Skin epidermis (tissue), 12 donors: ENCODE data around the gene SYT12.

Experiments
- H3K27ac ChIP-seq, 21 experiments: fragments of 200-600 bp; sonication (generic) in 11 of 21; one replicate each; pipeline ENCODE4 v1.5.0; 2020; ENCODE audit warnings: mild to moderate bottlenecking in 3 of 21, inconsistent platforms in 2 of 21, moderate library complexity in 2 of 21
- H3K4me3 ChIP-seq, 7 experiments: fragments of 200-600 bp; sonication (generic) in 2 of 7; one replicate each; pipeline ENCODE4 v1.5.0; 2020; ENCODE audit warnings: inconsistent platforms in 2 of 7, mild to moderate bottlenecking in 2 of 7, moderate library complexity in 1 of 7

The SYT12 gene

DNA sequence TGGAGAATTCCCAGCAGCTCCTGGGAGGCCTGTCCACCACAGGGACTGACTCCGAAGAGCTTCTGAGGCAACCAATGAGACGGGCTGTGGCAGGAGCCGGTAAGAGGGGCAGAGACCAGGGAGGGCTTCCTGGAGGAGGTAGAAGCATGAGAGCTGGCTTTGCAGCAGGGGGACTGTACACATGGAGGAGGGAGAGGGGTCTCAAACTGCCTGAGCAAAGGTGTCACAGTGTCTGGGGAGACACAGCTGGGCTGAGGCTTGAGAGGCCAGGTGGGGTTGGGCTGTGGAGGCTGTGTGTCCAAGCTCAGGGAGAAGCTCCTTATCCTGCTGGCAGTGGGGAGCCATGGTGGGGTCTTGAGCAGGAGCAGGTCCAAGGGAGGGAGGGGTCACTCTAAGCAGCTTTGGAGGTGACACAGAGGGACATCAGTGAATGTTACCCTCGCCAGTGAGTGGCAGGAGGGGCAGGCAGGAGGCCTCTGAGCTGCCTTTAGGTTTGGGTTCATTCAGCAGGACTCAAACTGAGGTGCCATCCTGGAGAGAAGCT is 29.1 kb downstream of the SYT12 start:
- Histone ChIP-seq H3K4me3 (no peak overlapping the region), H3K27ac (no peak overlapping the region)

DNA sequence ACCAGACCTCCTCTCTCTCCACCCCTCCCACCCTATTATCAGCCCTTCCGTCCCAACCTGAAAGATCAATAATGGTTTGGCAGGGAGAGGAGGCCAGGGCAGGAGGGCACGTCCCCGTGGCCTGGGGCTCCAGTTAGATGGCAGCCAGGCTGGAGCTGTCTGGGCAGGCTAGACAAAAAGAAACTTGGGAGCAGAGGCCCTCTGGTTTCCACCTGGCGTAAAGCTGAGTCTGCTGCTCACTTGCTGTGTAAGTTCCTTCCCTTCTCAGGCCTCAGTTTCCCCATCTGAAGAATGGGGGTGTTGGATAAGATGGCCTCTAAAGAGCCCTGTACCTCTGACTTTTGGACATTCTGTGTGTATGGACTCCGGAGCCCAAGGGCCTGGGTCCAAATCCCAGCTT is 30.0 kb downstream of the SYT12 start:
- no peak overlapping the region for H3K4me3 ChIP-seq
- H3K27ac ChIP-seq: peak overlapping the region in 1 of 21 experiments; percentile 21

DNA sequence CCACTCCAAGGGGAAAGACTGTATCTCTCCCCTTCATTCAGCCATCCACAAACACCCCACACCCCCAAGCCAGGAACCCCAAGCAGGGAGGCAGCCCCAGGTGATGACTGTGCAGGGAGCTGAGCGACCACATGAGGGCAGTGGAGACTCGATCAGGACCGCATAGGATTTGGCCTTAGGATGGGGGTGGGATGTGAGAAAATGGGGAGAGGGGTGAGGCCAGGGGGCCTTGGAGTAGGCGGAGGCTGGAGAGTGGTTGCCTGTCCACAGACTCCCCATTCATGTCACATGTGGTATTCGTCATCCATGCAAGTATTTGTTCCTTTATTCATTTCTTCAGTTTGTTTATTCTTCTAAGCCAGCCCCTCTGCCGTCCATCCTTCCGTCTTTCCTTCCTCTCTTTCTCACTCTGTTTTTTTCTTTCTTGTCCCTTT is 31.0 kb downstream of the SYT12 start:
- H3K4me3 ChIP-seq: no peak overlapping the region
- peak overlapping the region in 5 of 21 experiments; percentile 5 to 66 (median 60) for H3K27ac ChIP-seq

DNA sequence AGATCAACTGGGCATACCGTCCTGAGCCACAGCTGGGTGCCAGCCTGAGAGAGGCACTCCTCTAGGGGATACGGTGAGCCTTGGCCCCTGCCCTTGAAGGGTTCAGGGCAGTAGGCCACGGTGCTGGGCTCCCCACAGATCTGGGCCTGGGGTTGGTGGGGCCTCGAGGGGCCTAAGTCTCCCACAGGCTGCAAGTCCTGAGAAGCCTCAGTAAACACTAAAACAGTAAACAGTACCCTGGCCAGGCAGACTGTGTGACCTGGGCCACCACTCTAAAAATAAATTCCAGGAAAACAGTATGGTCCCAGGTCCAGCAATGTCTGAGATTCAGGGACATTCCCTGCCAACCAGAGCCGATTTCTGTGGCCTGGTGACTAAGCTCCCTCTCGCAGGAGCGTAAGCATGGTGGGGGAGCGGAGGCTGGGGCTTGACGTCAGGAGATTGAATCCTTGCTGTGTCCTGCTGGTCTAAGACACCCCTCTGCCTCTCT is 31.5 kb downstream of the SYT12 start:
- H3K27ac ChIP-seq: peak overlapping the region in 10 of 21 experiments; percentile 5 to 66 (median 39)
- no peak overlapping the region for H3K4me3 ChIP-seq

DNA sequence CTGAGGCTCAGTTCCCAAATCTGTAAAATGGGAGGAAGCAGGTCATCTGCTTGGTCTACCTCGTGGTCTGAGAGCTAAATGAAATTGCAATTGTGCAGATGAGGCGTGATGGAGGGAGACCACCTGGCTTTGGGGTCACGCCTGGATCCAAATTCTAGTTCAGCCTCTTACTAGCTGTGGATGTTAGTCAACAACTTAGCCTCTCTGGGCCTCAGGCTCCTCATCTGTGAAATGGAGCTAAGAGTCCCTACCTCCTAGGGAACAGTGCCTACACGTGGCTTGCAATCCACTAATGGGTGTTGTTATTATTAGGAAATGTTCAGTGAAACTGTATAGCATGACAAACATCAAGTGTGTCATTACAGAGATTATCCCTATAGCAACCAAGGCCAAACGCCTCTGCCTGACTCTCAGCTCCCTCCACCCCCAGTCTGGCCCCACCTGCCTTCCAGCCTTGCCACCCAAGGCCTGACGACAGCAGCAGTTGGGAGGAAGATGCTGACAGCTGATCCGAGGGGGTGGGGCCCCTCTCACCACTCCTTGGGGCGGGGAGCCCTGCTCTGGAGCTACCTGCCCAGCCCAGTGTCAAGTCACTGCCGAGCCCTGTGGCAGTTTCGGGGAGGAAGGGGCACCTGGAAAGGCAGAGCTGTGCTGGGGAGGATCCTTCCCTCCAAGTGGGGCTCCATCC is 32.0 kb downstream of the SYT12 start:
- Histone ChIP-seq H3K27ac (peak overlapping the region in 19 of 21 experiments; percentile 37 to 93 (median 82)), H3K4me3 (peak overlapping the region in 1 of 7 experiments; percentile 14)

DNA sequence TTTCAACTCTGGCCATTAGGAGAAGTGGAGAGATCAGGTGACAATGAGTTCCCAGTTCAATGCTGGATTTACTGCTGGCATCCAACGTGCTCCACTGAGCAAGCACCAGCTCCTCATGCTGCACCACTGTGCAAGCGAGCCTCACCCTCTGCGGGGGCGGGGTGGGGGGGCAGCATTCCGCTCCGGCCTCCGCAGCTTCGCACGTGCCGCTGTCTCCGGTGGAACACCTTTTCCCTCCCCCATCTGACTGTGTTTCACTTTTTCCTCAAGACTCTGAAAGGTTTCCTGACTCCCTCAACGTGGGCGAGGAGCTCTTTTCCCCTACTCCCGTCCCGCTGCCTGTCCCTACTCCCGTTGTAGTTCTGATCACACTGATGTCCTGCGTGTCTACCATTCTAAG is 32.9 kb downstream of the SYT12 start:
- H3K27ac ChIP-seq: peak overlapping the region in 19 of 21 experiments; percentile 59 to 93 (median 83)
- peak overlapping the region in 6 of 7 experiments; percentile 41 to 63 (median 48) for H3K4me3 ChIP-seq

DNA sequence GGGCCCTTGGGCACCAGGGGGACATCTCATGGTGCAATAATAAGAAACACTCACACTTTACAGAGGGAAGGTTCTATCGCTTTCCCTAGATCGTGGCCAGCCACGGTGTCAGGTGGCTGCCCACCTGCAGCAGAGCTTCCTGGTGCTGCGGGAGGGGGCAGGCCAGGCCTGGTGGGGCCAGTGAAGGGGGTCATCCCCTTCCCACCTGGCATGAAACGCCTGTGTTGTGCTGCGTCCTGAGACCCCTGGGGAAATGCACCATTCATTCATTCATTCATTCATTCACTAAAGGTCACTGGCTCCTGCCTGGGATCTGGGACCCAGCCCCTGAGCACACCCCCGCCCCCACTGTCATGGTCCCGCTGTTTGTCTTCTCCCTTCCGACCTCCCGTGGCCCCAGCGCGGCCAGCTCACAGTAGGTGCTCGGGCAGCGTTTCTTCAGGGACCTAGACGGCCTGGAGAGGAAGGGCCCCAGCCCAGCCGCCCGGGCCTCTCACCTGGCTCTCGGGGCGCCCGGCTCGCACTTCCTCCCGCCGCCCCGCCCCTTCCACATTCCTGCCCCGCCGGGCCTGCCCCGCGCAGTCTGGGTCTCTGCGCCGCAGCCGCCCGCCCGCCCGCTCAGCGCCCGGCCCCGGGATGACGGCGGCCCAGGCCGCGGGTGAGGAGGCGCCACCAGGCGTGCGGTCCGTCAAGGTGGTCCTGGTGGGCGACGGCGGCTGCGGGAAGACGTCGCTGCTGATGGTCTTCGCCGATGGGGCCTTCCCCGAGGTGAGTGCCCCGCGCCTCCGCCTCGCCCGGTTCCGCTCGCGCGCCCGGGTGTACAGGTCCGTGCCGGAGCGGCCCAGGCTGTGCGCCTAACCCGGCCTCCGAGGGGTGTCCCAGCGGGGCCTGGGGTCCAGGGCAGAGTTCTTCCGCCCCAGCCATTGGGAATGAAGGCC is 33.6 kb downstream of the SYT12 start, which contains the start of gene RHOD:
RHOD (plus strand) TSS at position 581 of the 938 bp plus-strand sequence; CDS start at position 637, 56 bp downstream.
- H3K4me3 ChIP-seq: peak within 1 kb of the TSS; percentile 30 to 63 (median 45)
- peak within 1 kb of the TSS; percentile 3 to 93 (median 82) for H3K27ac ChIP-seq

DNA sequence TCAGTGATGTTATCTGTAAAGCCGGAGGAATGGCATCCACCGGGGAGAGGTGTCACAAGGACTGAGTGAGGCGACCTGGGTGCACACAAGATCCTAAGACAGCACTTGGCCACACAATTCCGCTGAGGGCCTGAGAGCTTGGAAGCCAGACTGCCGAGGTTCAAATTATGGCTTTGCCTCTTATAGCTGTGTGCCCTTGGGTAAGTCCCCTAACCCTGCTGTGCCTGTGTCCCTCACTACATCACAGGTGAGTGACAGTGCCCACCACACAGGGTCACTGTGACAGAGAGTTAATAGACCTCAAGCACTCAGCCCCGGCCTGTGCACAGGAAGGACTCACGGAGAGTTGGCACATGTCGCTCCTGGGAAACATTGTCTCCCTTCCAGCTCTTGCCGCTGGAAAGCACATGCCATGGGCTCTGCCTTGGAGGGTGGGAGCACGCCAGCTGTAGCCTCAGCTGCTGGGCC is 34.3 kb downstream of the SYT12 start:
- peak overlapping the region; percentile 30 to 63 (median 45) for H3K4me3 ChIP-seq
- H3K27ac ChIP-seq: peak overlapping the region; percentile 3 to 93 (median 82)

DNA sequence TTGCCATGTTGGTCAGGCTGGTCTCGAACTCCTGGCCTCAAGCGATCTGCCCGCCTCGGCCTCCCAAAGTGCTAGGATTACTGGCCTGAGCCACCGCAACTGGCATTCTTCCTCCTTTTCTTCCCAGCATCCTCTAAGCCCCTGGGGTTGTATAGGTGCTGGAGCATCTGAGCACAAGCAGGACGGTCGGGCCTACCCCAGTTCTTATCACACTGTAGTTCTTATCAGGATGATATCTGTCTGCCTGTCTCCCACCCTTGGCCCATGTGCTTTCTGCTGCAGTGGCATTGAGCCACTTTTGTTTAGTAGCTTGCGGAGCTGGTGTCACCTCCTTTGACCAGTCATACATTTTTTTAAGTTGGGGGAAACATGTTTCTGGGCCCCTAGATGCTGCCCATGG is 35.6 kb downstream of the SYT12 start:
- H3K27ac ChIP-seq: no peak overlapping the region
- H3K4me3 ChIP-seq: no peak overlapping the region

DNA sequence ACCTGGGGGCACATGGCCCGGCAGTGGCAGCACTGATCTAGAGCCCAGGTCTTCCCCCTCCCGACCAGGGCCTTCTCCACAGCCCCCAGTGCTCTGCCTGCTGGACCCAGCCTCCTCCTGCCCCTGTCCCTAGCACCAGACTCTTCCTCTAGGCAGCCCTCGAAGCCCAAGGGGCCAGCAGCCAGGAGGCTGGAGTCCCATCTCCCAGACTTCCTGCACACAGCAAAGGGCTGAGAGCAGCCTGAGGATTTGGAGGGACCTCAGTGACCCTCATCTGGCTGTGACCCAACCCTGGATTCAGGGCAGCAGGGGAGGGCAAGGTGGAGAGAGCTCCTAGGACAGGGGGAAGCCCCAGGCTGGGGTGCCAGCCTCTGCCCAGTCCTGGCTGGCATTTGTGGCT is 36.7 kb downstream of the SYT12 start:
- no peak overlapping the region for H3K27ac ChIP-seq

DNA sequence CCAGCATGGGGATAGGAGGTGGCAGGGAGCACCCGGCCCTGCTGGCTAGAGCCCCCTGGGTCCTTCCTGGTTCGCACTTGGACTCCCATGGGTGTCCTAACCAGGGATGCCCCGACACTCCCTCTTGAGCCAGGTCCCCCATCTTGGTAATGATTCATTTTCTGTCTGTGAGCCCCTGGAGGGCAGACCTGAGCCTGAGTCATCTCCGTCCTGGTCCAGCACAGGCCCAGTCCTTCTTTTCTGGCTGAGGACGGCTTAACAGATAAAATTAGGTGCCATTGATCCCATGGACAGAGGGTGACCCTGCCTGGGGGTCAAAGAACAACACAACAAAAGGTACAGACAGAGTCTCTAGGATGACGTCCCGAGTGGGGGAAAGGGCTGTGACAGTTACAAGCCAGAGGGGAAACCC is 37.2 kb downstream of the SYT12 start:
- Histone ChIP-seq H3K27ac (no peak overlapping the region), H3K4me3 (no peak overlapping the region)

More for the DNA sequence above, 36.7 kb downstream of the SYT12 start:
- no peak overlapping the region for H3K4me3 ChIP-seq

DNA sequence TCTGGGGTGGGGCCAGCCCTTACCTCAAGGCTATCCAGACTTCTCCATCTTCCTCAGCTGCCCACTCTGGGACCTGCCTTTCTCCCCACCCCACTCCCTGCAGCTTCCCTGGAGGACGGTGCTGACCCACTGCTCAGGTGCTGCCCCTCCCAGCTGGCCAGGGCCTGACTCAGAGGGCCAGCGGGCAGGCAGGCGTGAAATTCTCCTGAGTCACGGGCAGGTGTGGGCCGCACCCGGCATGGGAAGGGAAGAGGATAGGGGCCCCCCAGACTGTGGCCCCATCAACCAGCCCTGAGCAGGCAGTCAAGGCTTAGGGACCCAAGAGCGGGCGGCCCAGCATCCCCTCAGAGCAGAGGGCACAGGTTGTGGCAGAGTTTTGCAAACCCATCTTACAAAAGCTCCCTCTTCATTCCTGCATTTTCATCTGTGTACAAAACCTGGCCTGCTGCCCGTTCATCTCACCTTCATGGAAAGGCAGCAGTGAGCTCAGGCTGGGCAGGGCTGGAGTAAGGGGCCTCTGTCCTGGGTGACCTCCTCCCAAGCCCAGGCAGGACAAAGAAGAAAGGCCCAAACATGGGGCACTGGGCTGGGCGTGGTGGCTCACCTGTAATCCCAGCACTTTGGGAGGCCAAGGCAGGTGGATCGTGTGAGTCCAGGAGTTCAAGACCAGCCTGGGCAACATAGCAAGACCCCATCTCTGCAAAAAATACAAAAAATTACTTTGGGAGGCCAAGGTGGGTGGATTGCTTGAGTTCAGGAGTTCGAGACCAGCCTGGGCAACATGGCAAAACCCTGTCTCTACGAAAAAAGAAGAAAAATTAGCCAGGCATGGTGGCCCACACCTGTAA is 39.8 kb downstream of the SYT12 start:
- Histone ChIP-seq H3K4me3 (no peak overlapping the region), H3K27ac (peak overlapping the region in 7 of 21 experiments; percentile 3 to 68 (median 31))

DNA sequence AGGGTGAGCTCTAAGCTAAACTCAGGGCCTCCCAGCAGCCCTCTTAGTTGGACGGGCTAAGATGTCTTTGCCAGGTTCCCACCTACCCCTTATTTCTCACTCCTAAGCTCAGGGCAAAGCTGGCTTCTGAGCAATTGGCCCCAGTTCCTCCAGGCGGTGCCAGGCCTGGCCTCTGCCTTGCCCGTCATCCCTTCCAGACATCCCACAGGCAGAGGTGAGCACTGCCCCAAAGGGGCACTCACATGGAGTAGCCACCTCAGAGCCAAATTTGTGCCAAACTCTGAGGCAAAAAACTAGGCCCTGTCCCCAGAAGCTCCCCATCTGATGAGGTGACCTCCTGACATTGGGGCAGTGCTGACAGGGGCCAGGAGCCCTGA is 43.4 kb downstream of the SYT12 start:
- Histone ChIP-seq H3K27ac (no peak overlapping the region), H3K4me3 (no peak overlapping the region)

DNA sequence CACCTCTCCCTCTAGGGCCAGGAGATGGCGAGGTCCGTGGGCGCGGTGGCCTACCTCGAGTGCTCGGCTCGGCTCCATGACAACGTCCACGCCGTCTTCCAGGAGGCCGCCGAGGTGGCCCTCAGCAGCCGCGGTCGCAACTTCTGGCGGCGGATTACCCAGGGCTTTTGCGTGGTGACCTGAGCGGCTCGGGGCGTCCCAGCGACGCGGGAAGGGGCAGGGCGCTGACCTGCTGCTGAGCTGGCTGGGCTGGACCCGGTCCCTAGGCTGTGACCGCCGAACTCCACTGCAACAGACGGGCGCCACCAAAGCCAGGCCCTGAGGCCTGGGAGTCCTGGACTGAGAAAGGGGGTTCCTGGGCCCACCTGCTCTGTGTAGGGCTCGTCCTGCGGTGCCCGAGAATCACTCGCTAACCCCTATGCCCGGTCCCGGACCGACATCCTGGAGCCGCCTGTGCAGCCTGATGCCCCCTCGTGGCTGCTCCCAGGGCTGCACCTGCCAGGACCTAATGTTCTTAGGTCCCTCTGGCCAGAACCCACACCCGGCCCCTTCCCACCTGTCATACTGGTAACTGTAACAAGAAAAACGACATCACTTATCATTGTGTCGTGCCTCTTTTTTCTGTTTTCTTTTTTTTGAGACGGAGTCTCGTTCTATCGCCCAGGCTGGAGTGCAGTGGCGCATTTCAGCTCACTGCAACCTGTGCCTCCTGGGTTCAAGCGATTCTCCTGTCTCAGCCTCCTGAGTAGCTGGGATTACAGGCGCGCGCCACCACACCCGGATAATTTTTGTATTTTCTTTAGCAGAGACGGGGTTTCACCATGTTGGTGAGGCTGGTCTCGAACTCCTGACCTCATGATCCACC is 48.7 kb downstream of the SYT12 start:
- Histone ChIP-seq H3K27ac (no peak overlapping the region), H3K4me3 (peak overlapping the region in 1 of 7 experiments; percentile 17)

DNA sequence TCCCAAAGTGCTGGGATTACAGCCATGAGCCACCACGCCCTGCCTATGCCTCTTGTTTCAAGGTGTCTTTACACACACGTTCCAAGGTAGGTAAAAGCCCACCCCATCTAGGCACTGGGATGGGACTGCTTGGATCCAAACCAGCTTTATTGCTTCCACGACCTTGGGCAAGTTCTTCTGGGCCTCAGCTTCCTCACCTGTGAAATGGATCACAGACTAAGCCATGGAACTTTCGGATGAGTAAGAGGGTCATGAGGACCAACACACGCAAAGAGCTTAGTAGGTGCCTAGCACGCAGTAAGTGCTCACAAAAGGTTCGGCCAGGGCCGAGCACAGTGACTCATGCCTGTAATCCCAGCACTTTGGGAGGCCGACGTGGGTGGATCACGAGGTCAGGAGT is 49.4 kb downstream of the SYT12 start:
- no peak overlapping the region for H3K4me3 ChIP-seq
- no peak overlapping the region for H3K27ac ChIP-seq

DNA sequence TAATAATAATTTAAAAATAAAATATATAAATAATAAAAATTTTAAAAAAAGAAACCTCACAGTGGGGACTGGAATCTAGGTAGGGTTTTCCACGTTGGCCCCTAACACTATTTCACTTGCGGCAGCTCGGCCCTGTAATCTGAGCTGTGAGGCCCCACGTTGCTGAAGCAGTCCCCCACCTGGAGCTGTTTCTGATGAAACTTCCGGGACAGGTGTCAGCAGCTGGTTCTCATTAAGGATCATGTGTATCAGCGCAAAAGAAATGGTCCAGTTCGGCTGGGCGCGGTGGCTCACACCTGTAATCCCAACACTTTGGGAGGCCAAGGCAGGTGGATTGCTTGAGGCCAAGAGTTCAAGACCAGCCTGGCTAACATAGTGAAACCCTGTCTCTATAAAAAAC is 51.0 kb downstream of the SYT12 start:
- H3K4me3 ChIP-seq: no peak overlapping the region
- H3K27ac ChIP-seq: no peak overlapping the region

DNA sequence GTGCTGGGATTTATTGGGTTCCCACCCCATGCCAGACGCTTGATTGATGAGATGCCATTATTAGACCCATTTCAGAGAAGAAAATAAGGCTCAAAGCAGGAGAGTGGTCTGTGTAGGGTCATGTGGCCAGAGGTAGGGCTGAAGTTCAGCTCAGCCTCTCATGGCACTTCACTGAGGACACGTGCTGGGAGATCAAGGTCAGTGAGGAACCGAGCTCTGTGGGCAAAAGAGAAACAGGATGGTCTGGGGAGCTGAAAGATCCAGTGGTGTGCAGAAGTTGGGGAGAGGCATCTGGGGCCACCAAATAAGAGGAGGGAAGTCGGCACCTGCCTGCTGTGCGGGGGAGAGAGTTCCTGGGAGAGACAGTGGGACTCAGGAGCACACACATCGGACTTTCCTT is 53.3 kb downstream of the SYT12 start:
- H3K27ac ChIP-seq: no peak overlapping the region
- H3K4me3 ChIP-seq: no peak overlapping the region

DNA sequence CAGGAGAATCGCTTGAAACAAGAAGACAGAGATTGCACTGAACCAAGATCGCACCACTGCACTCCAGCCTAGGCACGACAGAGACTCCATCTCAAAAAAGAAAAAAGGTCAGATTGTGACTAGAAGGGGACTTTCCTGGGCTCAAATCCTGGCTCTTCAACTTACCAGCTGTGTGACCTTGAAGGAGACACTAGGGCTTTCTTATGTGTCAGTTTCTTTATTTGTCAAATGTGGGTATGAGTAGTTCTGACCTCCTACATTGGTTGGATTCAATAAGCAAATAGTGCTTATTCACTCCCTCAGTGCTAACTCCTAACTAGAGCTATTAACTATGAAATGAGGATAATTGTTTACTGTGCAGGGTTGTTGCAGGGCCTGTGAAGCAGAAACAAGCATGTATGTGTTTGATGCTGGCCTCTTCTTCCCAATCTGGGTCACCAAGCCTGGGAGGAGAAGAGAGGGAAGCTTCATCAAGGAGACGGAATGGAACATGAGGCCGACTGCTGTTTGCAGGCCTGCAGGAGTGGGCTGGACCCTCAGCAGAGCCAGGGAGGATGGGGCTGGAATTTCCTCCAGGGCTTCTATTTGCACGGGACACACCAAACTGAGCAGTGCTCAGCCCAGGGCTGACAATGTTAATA is 56.3 kb downstream of the SYT12 start:
- Histone ChIP-seq H3K27ac (peak overlapping the region in 19 of 21 experiments; percentile 14 to 89 (median 70)), H3K4me3 (no peak overlapping the region)
